HG03135 (cell line): ENCODE data around the gene RNF146.
A peak's percentile ranks its signal among the peaks of the same experiment; 100 is the strongest.
"Not testable (repeated sequence)": the region's sequence is repeated elsewhere in the genome, so short reads cannot be mapped to it uniquely, and the experiment has no call there.

ENCODE experiments used
- ATAC-seq: cut with Tn5 transposase; IDR thresholded peaks from one replicate; pipeline ENCODE4 v1.9.1; 2021; ENCODE audit warnings: mild to moderate bottlenecking, moderate library complexity; ENCODE audit not compliant: unreplicated experiment

Gene RNF146

GRCh38 chr6:127282184-127282583, 15.5 kb downstream of the RNF146 start:
- ATAC-seq, result no peak

- no peak for ATAC-seq
These were observed 22.0 kb downstream of the RNF146 start for GRCh38 chr6:127288705-127289104.

GRCh38 chr6:127289934-127290333, 23.3 kb downstream of the RNF146 start:
- ATAC-seq, result no peak

GRCh38 chr6:127290391-127291265, 24.0 kb downstream of the RNF146 start:
- ATAC-seq, result peak; percentile 4

- ATAC-seq, result peak; percentile 81
These were observed 24.8 kb downstream of the RNF146 start for GRCh38 chr6:127291495-127291894.

- no peak for ATAC-seq
These were observed 30.9 kb downstream of the RNF146 start for GRCh38 chr6:127297502-127298070.

- ATAC-seq, result no peak
These were observed 31.8 kb downstream of the RNF146 start for GRCh38 chr6:127298475-127298874.

GRCh38 chr6:127299522-127300240, 33.0 kb downstream of the RNF146 start:
- no peak for ATAC-seq

- no peak for ATAC-seq
These were observed 33.7 kb downstream of the RNF146 start for GRCh38 chr6:127300411-127300810.

GRCh38 chr6:127301199-127301700, 34.6 kb downstream of the RNF146 start:
- no peak for ATAC-seq

GRCh38 chr6:127302728-127303660, 36.3 kb downstream of the RNF146 start:
- ATAC-seq, result peak; percentile 83

- no peak for ATAC-seq
These were observed 37.3 kb downstream of the RNF146 start for GRCh38 chr6:127303917-127304316.

GRCh38 chr6:127305741-127306140, 39.1 kb downstream of the RNF146 start:
- no peak for ATAC-seq

- no peak for ATAC-seq
These were observed 50.9 kb downstream of the RNF146 start for GRCh38 chr6:127317388-127318128.

- ATAC-seq, result no peak
These were observed 53.0 kb downstream of the RNF146 start for GRCh38 chr6:127319686-127320085.

GRCh38 chr6:127328043-127328609, 61.5 kb downstream of the RNF146 start:
- no peak for ATAC-seq

- ATAC-seq, result not testable (repeated sequence)
These were observed 64.6 kb downstream of the RNF146 start for GRCh38 chr6:127331256-127331655.

GRCh38 chr6:127332383-127332961, 65.8 kb downstream of the RNF146 start:
- ATAC-seq, result no peak
